Measurements from ENCODE around the gene KCNA4. TPM values are rescaled to one million over a fixed set of nuclear protein-coding genes. Genes with fewer than 3 reads are reported as not detected.
"Not testable (repeated sequence)": the region's sequence is repeated elsewhere in the genome, so short reads cannot be mapped to it uniquely, and the experiment has no call there.

Gene KCNA4
- total RNA-seq, 2 donors from 2014 or later: 0.17 TPM; not detected in 1

DNA sequence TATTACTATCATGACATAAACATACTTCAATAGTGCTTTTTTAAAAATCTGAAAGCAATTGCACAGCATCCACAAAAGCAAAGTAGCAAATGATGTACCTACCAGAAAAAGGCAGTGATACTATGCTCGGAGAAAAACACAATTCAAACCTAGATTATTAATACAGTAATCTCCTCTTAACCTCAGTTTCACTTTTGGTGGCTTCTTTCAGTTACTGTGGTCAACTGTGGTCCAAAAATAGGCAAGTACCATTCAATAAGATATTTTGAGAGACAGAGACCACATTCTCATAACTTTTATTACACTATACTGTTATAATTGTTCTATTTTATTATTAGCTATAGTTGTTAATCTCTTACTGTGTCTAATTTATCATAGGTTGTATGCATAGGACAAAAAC, 20.8 kb downstream of the KCNA4 start:
- no peaks in the 10 kb centered on the region for H3K27me3 ChIP-seq
- H3K9me3 ChIP-seq: no peaks in the 10 kb centered on the region
- intact Hi-C loops (cut with DNase I): no loop called here
- no peaks in the 10 kb centered on the region for H3K4me1 ChIP-seq
- H3K27ac ChIP-seq: no peak overlapping the region
- H3K4me3 ChIP-seq: no peak overlapping the region
- no peak overlapping the region for H3K9ac ChIP-seq (ENCODE audit: low read depth in 2 of 2, low read length in 2 of 2)
- TF ChIP-seq, protein P1, sequence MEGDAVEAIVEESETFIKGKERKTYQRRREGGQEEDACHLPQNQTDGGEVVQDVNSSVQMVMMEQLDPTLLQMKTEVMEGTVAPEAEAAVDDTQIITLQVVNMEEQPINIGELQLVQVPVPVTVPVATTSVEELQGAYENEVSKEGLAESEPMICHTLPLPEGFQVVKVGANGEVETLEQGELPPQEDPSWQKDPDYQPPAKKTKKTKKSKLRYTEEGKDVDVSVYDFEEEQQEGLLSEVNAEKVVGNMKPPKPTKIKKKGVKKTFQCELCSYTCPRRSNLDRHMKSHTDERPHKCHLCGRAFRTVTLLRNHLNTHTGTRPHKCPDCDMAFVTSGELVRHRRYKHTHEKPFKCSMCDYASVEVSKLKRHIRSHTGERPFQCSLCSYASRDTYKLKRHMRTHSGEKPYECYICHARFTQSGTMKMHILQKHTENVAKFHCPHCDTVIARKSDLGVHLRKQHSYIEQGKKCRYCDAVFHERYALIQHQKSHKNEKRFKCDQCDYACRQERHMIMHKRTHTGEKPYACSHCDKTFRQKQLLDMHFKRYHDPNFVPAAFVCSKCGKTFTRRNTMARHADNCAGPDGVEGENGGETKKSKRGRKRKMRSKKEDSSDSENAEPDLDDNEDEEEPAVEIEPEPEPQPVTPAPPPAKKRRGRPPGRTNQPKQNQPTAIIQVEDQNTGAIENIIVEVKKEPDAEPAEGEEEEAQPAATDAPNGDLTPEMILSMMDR (IDR thresholded peaks at IDR 0.05): no peak
- no peaks in the 10 kb centered on the region for H3K36me3 ChIP-seq
- no peak for DNase-seq

DNA sequence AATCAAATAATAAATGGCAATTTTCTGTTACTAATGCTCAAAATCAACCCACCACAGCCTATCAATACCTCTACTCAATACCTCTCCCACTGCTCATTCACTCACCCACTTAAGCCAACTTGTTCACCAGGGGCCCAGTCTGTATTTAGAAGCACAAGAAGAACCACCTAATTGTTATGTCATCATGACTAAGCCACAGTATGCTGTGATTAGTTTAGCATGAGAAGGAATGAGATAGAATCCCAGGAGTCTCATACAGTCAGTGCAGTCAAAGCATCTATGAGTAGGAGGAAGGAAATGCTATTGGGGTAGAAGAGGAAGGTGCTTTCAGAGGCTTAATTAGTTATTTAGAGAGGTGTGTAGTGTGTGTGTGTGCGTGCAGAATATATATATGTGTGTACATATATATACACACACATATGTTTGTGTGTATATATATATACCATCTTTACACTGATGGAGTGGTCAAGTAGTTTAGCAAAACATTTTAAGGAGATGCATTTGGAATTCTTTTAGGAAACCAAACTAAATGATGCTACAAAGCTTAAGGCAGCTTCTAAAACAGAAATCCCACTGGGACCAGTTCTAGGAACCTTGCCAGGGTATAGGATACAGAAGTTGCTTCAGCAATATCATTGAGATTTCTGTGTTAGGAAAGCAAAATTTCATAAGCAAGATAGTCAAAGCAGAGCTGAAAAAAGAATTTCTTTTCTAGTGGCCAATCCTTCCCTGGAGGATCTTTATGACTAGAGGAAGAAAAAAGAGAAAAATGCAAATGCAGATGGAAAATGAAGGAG, 27.5 kb downstream of the KCNA4 start:
- no peaks in the 10 kb centered on the region for H3K36me3 ChIP-seq
- no peaks in the 10 kb centered on the region for H3K27me3 ChIP-seq
- no peak overlapping the region for H3K9ac ChIP-seq (ENCODE audit: low read depth in 2 of 2, low read length in 2 of 2)
- TF ChIP-seq, protein P1 (IDR thresholded peaks at IDR 0.05): no peak
- intact Hi-C loops (cut with DNase I): no loop called here
- H3K4me1 ChIP-seq: no peaks in the 10 kb centered on the region
- no peak overlapping the region for H3K4me3 ChIP-seq
- H3K9me3 ChIP-seq: no peaks in the 10 kb centered on the region
- no peak overlapping the region for H3K27ac ChIP-seq
- DNase-seq: no peak

DNA sequence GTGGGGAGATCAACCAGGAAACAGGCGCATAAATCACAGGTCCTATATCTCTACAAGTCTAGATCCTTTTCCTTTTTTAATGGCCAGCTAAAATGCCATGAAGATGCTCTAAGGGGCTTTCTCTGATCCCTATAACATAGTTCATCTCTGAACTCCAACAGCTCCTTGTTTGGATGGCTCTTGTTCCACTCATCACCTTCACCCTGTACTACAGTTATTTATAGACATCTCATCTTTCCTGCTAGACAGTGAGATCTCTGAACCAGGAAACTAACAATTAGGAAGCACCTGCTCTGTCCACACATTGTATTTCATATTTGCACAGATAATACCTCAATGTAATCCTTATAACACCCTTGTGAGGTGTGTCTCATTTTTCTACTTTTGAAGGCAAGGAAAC, 31.6 kb downstream of the KCNA4 start:
- Histone ChIP-seq H3K36me3 (no peaks in the 10 kb centered on the region), H3K27ac (no peak overlapping the region), H3K4me1 (no peaks in the 10 kb centered on the region), H3K4me3 (no peak overlapping the region), H3K9me3 (no peaks in the 10 kb centered on the region), H3K27me3 (no peaks in the 10 kb centered on the region), H3K9ac (ENCODE audit: low read depth in 2 of 2, low read length in 2 of 2) (no peak overlapping the region)
- TF ChIP-seq, protein P1 (IDR thresholded peaks at IDR 0.05): no peak
- no peak for DNase-seq
- intact Hi-C loops (cut with DNase I): no loop called here

DNA sequence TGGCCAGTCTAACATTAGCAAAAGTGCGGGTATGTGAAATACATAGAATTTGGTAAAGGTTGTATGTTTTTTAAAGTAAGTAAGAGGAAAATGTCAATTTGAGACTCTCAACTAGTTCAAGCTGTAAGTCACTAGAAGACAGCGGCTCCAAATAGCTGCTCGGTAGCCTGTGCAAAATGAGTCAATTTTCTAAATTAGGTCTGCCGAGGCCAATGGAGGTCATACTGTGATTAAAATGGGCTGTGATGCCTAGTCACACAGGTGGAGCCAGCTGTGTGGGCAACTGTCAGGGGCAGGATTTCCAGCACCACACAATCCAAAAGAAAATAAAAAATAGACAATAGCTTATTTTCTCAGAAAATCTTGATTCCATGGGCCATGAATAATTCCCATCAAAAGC, 32.3 kb downstream of the KCNA4 start:
- Histone ChIP-seq H3K4me3 (no peak overlapping the region), H3K9ac (ENCODE audit: low read depth in 2 of 2, low read length in 2 of 2) (no peak overlapping the region), H3K9me3 (no peaks in the 10 kb centered on the region), H3K4me1 (no peaks in the 10 kb centered on the region), H3K27ac (no peak overlapping the region), H3K27me3 (no peaks in the 10 kb centered on the region), H3K36me3 (no peaks in the 10 kb centered on the region)
- DNase-seq: no peak
- intact Hi-C loops (cut with DNase I): no loop called here
- TF ChIP-seq, protein P1 (IDR thresholded peaks at IDR 0.05): no peak

DNA sequence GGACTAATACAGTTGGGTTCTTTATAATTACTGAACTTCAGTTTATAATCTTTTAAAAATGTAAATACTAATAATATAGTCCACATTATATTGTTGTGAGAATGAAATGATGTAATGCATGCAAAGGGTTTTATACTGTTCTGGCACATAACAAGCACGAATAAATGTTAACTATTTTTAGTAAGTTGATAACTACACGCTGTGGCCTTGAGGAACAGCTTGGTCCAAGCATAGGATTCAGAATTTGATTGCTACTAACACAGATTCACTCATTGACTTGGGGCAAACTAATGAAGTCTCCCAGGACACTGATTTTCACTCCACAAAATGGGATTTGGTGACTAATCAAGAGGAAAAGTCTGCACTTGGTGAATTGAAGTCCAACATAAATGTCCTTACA, 38.3 kb downstream of the KCNA4 start:
- Histone ChIP-seq H3K27ac (no peak overlapping the region), H3K4me3 (no peak overlapping the region), H3K27me3 (no peaks in the 10 kb centered on the region), H3K4me1 (no peaks in the 10 kb centered on the region), H3K9ac (ENCODE audit: low read depth in 2 of 2, low read length in 2 of 2) (no peak overlapping the region), H3K9me3 (no peaks in the 10 kb centered on the region), H3K36me3 (no peaks in the 10 kb centered on the region)
- intact Hi-C loops (cut with DNase I): no loop called here
- TF ChIP-seq, protein P1 (IDR thresholded peaks at IDR 0.05): no peak
- no peak for DNase-seq

DNA sequence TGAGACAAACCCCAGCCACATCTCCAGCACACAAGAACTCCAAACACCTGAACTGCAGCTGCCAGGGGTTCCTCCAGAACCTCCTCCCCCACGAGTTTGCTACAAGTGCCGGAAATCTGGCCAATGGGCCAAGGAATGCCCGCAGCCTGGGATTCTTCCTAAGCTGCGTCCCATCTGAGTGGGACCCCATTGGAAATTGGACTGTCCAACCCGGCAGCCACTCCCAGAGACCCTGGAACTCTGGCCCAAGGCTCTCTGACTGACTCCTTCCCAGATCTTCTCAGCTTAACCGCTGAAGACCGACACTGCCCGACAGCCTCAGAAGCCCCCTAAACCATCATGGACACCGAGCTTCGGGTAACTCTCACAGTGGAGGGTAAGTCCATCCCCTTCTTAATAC, 41.2 kb downstream of the KCNA4 start:
- H3K27ac ChIP-seq; H3K4me3 ChIP-seq; H3K36me3 ChIP-seq; DNase-seq; H3K4me1 ChIP-seq; H3K27me3 ChIP-seq; H3K9me3 ChIP-seq; intact Hi-C loops (cut with DNase I); H3K9ac ChIP-seq (ENCODE audit: low read depth in 2 of 2, low read length in 2 of 2): not testable (repeated sequence)
